Endothelial cell of umbilical vein (primary cell): Measurements from ENCODE around the gene DOCK1.

Experiments
- CTCF ChIP-seq, 2 donors: IDR thresholded peaks; 1 replicate in 1 of 2; 2 replicates in 1 of 2; pipeline ENCODE4 v1.5.1; 2011; ENCODE audit warnings: low read length in 2 of 2, mild to moderate bottlenecking in 2 of 2, moderate library complexity in 2 of 2, control low read depth in 1 of 2, inconsistent platforms in 1 of 2, low read depth in 1 of 2; ENCODE audit not compliant: insufficient read depth in 1 of 2; ENCODE audit errors: extremely low read depth in 1 of 2
- EZH2 ChIP-seq: IDR thresholded peaks from 2 replicates; pipeline ENCODE4 v1.6.1; 2012; ENCODE audit warnings: borderline replicate concordance, low read depth, mild to moderate bottlenecking, moderate library complexity, low read length, inconsistent platforms; ENCODE audit not compliant: severe bottlenecking
- FOS ChIP-seq: IDR thresholded peaks from 2 replicates; pipeline ENCODE4 v1.6.1; 2011; ENCODE audit warnings: mild to moderate bottlenecking, low read length, moderate library complexity, borderline replicate concordance; ENCODE audit not compliant: insufficient read depth
- GATA2 ChIP-seq: IDR thresholded peaks from 2 replicates; pipeline ENCODE4 v1.7.0; 2011; ENCODE audit warnings: low read depth, mild to moderate bottlenecking, moderate library complexity, mixed read lengths, low read length; ENCODE audit not compliant: insufficient read length, insufficient read depth
- JUN ChIP-seq: IDR thresholded peaks from 2 replicates; pipeline ENCODE4 v1.6.1; 2011; ENCODE audit warnings: borderline replicate concordance, low read depth; ENCODE audit not compliant: insufficient read length, insufficient read depth
- MAX ChIP-seq: IDR thresholded peaks from 2 replicates; pipeline ENCODE4 v1.6.1; 2011; ENCODE audit not compliant: insufficient read depth, insufficient read length
- MYC ChIP-seq: IDR thresholded peaks from one replicate; pipeline ENCODE4 v1.6.1; 2011; ENCODE audit warnings: mild to moderate bottlenecking, low read depth, low read length
- POLR2A ChIP-seq: IDR thresholded peaks from 2 replicates; pipeline ENCODE4 v1.6.1; 2012; ENCODE audit warnings: low read depth, mild to moderate bottlenecking, control low read depth, low read length
- POLR2AphosphoS5 ChIP-seq: IDR thresholded peaks from 2 replicates; pipeline ENCODE4 v1.6.1; 2012; ENCODE audit warnings: low read depth, mild to moderate bottlenecking, control low read depth, low read length, moderate library complexity; ENCODE audit not compliant: insufficient read depth

DNA sequence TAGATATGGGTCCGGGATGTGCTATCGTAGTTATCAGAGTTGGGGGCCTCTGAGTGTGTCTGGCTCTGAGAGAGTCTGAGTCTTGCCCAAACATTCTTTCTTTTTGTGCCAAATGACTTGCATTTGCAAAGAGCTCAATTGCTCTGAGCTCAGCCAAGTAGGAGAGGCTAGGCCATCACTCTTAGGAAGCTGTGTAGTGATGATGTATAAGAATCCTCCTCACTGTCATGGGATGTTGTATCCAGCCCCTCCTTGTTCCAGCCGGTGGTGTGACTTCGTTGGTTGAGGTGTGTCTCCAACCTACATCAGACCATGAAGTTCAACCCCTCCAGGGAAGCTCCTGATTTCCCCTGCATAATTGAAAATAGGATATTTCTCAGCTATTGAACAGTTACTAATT lies 546.4 kb downstream of the DOCK1 start:
- no peak for TF ChIP-seq CTCF (IDR thresholded peaks at IDR 0.05; ENCODE audit: extremely low read depth in 1 of 2, insufficient read depth in 1 of 2, low read depth in 1 of 2, low read length in 2 of 2)
- TF ChIP-seq POLR2A = no peak
- no peak for TF ChIP-seq JUN
- no peak for TF ChIP-seq MAX
- no peak for TF ChIP-seq GATA2
- no peak for TF ChIP-seq EZH2
- TF ChIP-seq MYC = no peak
- no peak for TF ChIP-seq POLR2AphosphoS5
- TF ChIP-seq FOS = no peak
